ENCODE results near the gene TSC1. TPM values are rescaled to one million over a fixed set of nuclear protein-coding genes. Genes with fewer than 3 reads are reported as not detected.
A peak's percentile ranks its signal among the peaks of the same experiment; 100 is the strongest.

The TSC1 gene
- total and polyA plus RNA-seq, 3 donors from 2014 or later = 78.4 to 108 (median 100) TPM

- Histone ChIP-seq H3K9me3 (no peaks in the 10 kb centered on the region), H3K4me3 (no peak overlapping the region), H3K36me3 (ENCODE audit: low read depth, missing control alignments) (no peaks in the 10 kb centered on the region), H3K27me3 (no peaks in the 10 kb centered on the region), H3K27ac (peak overlapping the region; percentile 56 to 77), H3K4me1 (peaks cover 15% of the 10 kb centered on the region)
- no peak for TF ChIP-seq POLR2A (IDR thresholded peaks at IDR 0.05)
- TF ChIP-seq, protein P1, sequence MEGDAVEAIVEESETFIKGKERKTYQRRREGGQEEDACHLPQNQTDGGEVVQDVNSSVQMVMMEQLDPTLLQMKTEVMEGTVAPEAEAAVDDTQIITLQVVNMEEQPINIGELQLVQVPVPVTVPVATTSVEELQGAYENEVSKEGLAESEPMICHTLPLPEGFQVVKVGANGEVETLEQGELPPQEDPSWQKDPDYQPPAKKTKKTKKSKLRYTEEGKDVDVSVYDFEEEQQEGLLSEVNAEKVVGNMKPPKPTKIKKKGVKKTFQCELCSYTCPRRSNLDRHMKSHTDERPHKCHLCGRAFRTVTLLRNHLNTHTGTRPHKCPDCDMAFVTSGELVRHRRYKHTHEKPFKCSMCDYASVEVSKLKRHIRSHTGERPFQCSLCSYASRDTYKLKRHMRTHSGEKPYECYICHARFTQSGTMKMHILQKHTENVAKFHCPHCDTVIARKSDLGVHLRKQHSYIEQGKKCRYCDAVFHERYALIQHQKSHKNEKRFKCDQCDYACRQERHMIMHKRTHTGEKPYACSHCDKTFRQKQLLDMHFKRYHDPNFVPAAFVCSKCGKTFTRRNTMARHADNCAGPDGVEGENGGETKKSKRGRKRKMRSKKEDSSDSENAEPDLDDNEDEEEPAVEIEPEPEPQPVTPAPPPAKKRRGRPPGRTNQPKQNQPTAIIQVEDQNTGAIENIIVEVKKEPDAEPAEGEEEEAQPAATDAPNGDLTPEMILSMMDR (IDR thresholded peaks at IDR 0.05) = no peak
- 89 to 93% methylated on average over 5 of the region's 5 CpGs for WGBS, 2 donors
- intact Hi-C loops (cut with DNase I; ENCODE audit: low total_unique reads) = no loop called here
- DNase-seq = no peak
Measured at GRCh38 chr9:132894346-132894745, 50.1 kb downstream of the TSC1 start.

DNA sequence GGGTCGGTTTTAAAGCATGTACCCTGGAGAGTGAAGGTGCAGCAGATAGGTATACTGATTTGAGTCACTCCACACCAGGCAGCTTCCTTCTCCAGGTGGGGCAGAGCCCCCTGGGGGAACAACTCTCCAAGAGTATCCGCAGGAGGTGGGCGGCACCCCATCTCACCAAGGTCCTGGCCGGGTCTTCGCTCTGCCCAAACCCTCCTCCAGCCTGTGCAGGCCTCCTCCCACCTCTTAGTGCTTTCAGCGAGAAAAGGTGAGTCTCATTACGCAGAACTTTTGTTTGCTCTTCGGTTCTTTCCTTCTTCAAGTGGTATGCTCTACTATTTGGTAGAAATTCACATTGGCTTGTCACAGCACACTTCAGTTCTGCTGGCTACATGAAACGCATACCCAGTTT lies 52.0 kb downstream of the TSC1 start:
- no peaks in the 10 kb centered on the region for H3K36me3 ChIP-seq (ENCODE audit: low read depth, missing control alignments)
- WGBS, 2 donors = 71 to 76% methylated on average over 9 of the region's 9 CpGs

DNA sequence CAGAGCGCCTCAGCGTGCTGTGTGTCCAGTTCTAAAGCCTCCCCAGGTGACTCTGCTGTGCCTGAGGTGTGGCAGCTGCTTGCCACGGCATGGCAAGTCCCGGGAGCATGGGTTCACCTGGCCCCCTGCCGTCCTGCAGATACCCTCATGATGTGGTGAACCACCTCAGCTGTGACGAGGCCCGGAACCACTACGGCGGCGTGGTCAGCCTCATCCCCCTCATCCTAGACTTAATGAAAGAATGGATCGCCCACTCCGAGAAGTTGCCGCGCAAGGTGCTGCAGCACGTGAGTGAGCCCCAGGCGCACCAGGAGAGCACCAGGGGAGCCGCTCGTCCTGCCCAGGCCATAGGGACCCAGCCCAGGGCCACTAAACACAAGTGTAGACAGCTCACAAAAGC lies 56.3 kb downstream of the TSC1 start:
- Histone ChIP-seq H3K27ac (no peak overlapping the region), H3K27me3 (no peaks in the 10 kb centered on the region), H3K36me3 (ENCODE audit: low read depth, missing control alignments) (no peaks in the 10 kb centered on the region), H3K4me1 (no peaks in the 10 kb centered on the region), H3K9me3 (no peaks in the 10 kb centered on the region), H3K4me3 (no peak overlapping the region)
- DNase-seq = no peak
- WGBS, 2 donors = 98 to 100% methylated on average over 3 to 18 of the region's 18 CpGs
- intact Hi-C loops (cut with DNase I; ENCODE audit: low total_unique reads) = no loop called here
- TF ChIP-seq POLR2A (IDR thresholded peaks at IDR 0.05) = no peak
- TF ChIP-seq, protein P1 (IDR thresholded peaks at IDR 0.05) = no peak

More for the DNA sequence above, 52.0 kb downstream of the TSC1 start:
- no peaks in the 10 kb centered on the region for H3K9me3 ChIP-seq
- peaks cover 14% of the 10 kb centered on the region for H3K4me1 ChIP-seq
- H3K27me3 ChIP-seq = no peaks in the 10 kb centered on the region
- no peak for DNase-seq
- intact Hi-C loops (cut with DNase I; ENCODE audit: low total_unique reads) = no loop called here
- H3K4me3 ChIP-seq = no peak overlapping the region
- TF ChIP-seq, protein P1 (IDR thresholded peaks at IDR 0.05) = no peak
- no peak for TF ChIP-seq POLR2A (IDR thresholded peaks at IDR 0.05)
- H3K27ac ChIP-seq = no peak overlapping the region

DNA sequence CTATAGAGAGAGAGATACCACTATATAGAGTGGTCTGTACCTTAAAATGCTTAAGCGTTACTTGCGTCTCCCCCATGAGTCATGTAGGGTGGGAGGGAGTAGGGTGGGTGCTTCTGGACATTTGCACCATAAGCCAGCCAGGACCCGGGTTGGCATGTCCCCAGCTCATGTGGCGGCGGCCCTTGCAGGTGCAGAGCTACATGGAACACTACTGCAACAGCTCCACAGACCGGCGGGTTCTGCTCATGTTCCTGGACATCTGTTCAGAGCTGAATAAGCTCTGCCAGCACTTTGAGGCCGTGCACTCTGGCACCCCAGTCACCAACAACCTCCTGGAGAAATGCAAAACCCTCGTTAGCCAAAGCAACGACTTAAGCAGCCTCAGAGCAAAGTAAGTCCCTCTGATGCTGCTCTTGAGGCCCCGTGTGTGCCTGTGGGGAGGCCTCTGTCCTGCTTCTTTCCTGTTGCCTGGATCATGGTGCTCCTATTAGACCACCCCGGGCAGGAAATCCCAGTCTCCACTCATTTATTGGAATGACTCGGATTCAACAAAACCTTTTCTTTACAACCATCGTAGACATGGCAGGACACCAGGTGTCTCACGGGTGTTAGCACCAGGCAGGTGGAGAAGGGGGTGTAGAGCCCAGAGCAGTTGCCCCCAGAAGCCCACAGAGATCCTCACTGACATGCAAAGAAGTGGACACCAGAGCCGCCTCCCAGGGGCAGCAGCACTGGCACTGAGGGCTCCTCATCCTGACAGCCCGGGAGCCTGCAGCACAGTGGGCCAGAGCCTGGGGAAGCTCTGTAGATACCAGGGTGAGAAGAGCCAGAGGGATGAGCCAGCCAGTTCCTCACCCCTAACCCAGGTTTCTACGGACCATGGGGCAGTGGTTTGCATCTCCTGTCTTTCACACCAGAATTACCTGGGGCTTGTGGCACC lies 57.0 kb downstream of the TSC1 start:
- Histone ChIP-seq H3K27me3 (no peaks in the 10 kb centered on the region), H3K4me3 (no peak overlapping the region), H3K27ac (no peak overlapping the region), H3K9me3 (no peaks in the 10 kb centered on the region), H3K4me1 (no peaks in the 10 kb centered on the region), H3K36me3 (ENCODE audit: low read depth, missing control alignments) (no peaks in the 10 kb centered on the region)
- WGBS, 2 donors = 90 to 92% methylated on average over 13 to 18 of the region's 18 CpGs
- TF ChIP-seq, protein P1 (IDR thresholded peaks at IDR 0.05) = no peak
- no peak for TF ChIP-seq POLR2A (IDR thresholded peaks at IDR 0.05)
- intact Hi-C loops (cut with DNase I; ENCODE audit: low total_unique reads) = no loop called here
- DNase-seq = no peak

Data from testis (tissue), 3 donors.